Ishikawa (cell line): ENCODE results near the gene IGFL2.

Experiments used
- CEBPB ChIP-seq: IDR thresholded peaks from 2 replicates; pipeline ENCODE4 v1.6.1; 2012
- CREB1 ChIP-seq: IDR thresholded peaks from 2 replicates; pipeline ENCODE4 v1.6.1; 2012; ENCODE audit warnings: low read depth
- EGR1 ChIP-seq: IDR thresholded peaks from 2 replicates; pipeline ENCODE4 v1.6.1; 2012
- EP300 ChIP-seq: IDR thresholded peaks from 2 replicates; pipeline ENCODE4 v1.6.1; 2012; ENCODE audit warnings: borderline replicate concordance
- FOXM1 ChIP-seq: IDR thresholded peaks from 2 replicates; pipeline ENCODE4 v1.6.1; 2012; ENCODE audit warnings: low read depth, borderline replicate concordance
- MAX ChIP-seq: IDR thresholded peaks from 2 replicates; pipeline ENCODE4 v1.6.1; 2012
- NFIC ChIP-seq: IDR thresholded peaks from 2 replicates; pipeline ENCODE4 v1.6.1; 2012
- RAD21 ChIP-seq: IDR thresholded peaks from 2 replicates; pipeline ENCODE4 v1.6.1; 2012; ENCODE audit warnings: low read depth
- REST ChIP-seq: IDR thresholded peaks from 2 replicates; pipeline ENCODE4 v1.6.1; 2012; ENCODE audit warnings: low read depth, mild to moderate bottlenecking
- TAF1 ChIP-seq: IDR thresholded peaks from 2 replicates; pipeline ENCODE4 v1.6.1; 2012; ENCODE audit warnings: low read depth, mild to moderate bottlenecking
- TCF12 ChIP-seq: IDR thresholded peaks from 2 replicates; pipeline ENCODE4 v1.6.1; 2012; ENCODE audit warnings: low read depth
- TEAD4 ChIP-seq: IDR thresholded peaks from 2 replicates; pipeline ENCODE4 v1.6.1; 2012
- USF1 ChIP-seq: IDR thresholded peaks from 2 replicates; pipeline ENCODE4 v1.6.1; 2012
- YY1 ChIP-seq: IDR thresholded peaks from 2 replicates; pipeline ENCODE4 v1.6.1; 2012; ENCODE audit warnings: low read depth
- ZBTB7A ChIP-seq: IDR thresholded peaks from 2 replicates; pipeline ENCODE4 v1.6.1; 2012; ENCODE audit warnings: low read depth

Gene IGFL2

GRCh38 chr19:46118136-46118535, 29.9 kb upstream of the IGFL2 start:
- TF ChIP-seq USF1 (no peak), EP300 (no peak), CEBPB (no peak), YY1 (no peak)

- TF ChIP-seq ZBTB7A: no peak
- no peak for TF ChIP-seq RAD21
- TF ChIP-seq EP300: no peak
- no peak for TF ChIP-seq MAX
- no peak for TF ChIP-seq TCF12
Measured at GRCh38 chr19:46124638-46125115, 23.4 kb upstream of the IGFL2 start, which contains the start of gene IGFL3. Gene IGFL3 (minus strand): TSS chr19:46124688. CDS start chr19:46124649, 39 bp downstream.

GRCh38 chr19:46125447-46125846, 22.6 kb upstream of the IGFL2 start:
- TF ChIP-seq MAX (no peak), YY1 (no peak), CREB1 (no peak), FOXM1 (no peak), NFIC (no peak), REST (no peak), TEAD4 (no peak), TAF1 (no peak), EP300 (no peak), USF1 (no peak), TCF12 (no peak), ZBTB7A (no peak), CEBPB (no peak), RAD21 (no peak), EGR1 (no peak)

- TF ChIP-seq TCF12: no peak
- TF ChIP-seq USF1: no peak
- no peak for TF ChIP-seq CEBPB
- TF ChIP-seq RAD21: no peak
- no peak for TF ChIP-seq TEAD4
- TF ChIP-seq NFIC: no peak
- no peak for TF ChIP-seq ZBTB7A
- no peak for TF ChIP-seq YY1
- TF ChIP-seq EP300: no peak
- no peak for TF ChIP-seq CREB1
Measured at GRCh38 chr19:46126086-46126580, 21.9 kb upstream of the IGFL2 start.

GRCh38 chr19:46131485-46132143, 16.4 kb upstream of the IGFL2 start:
- TF ChIP-seq NFIC (no peak), EP300 (no peak), ZBTB7A (no peak), USF1 (no peak), TEAD4 (no peak), TAF1 (no peak), EGR1 (no peak), RAD21 (no peak), YY1 (no peak), CREB1 (no peak), REST (no peak), MAX (no peak), FOXM1 (no peak), TCF12 (no peak)
